ENCODE results near the gene IL10.

DNA sequence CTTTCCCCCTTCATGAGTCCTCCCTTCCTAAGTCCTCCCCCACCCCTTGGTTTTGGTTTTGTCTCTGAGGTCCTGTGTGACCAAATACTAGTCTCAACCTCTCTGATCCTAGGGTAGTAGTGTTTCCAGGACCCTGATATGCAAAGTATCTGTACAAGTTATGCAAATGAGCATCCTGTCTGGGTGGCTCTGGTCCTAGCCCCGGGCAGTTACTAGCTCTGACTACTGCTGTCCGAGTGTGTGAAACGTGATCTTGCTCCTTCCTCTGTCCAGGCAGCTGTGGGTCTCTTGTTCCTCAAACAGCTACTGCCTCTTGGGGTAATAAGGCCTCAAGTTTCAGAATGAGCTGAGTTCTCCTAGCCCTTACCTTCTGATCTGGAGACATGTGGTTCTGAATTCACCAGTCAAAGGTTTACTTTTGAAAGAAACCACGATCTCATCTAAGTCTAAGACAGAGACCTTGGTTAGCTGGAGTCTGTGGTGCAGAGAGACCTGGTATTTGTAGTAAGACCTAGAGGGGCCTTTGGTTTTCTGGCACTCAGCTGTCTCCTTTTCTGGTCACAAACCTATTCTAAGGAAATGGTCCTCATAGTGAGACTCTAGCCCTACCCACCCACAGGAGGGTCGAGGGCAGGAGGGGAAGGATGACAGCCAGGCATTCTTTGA, 32.8 kb downstream of the IL10 start:
- TF ChIP-seq, protein P1, sequence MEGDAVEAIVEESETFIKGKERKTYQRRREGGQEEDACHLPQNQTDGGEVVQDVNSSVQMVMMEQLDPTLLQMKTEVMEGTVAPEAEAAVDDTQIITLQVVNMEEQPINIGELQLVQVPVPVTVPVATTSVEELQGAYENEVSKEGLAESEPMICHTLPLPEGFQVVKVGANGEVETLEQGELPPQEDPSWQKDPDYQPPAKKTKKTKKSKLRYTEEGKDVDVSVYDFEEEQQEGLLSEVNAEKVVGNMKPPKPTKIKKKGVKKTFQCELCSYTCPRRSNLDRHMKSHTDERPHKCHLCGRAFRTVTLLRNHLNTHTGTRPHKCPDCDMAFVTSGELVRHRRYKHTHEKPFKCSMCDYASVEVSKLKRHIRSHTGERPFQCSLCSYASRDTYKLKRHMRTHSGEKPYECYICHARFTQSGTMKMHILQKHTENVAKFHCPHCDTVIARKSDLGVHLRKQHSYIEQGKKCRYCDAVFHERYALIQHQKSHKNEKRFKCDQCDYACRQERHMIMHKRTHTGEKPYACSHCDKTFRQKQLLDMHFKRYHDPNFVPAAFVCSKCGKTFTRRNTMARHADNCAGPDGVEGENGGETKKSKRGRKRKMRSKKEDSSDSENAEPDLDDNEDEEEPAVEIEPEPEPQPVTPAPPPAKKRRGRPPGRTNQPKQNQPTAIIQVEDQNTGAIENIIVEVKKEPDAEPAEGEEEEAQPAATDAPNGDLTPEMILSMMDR (IDR thresholded peaks at IDR 0.05): no peak
- TF ChIP-seq POLR2A (IDR thresholded peaks at IDR 0.05): no peak

Data from heart left ventricle (tissue), 13 donors.